ES-I3 (cell line): ENCODE measurements around the gene OLFML3.
"Not testable (repeated sequence)": the region's sequence is repeated elsewhere in the genome, so short reads cannot be mapped to it uniquely, and the experiment has no call there.

Experiments
- H3K36me3 ChIP-seq: 2 replicates; pipeline ENCODE4 v1.6.1; 2013; ENCODE audit warnings: mild to moderate bottlenecking, low read length, control low read depth, moderate library complexity; ENCODE audit not compliant: insufficient read depth
- H3K4me1 ChIP-seq: 2 replicates; pipeline ENCODE4 v1.6.1; 2013; ENCODE audit warnings: mild to moderate bottlenecking, control low read depth, low read length; ENCODE audit not compliant: insufficient read depth
- H3K9ac ChIP-seq: 2 replicates; pipeline ENCODE4 v1.6.1; 2013; ENCODE audit warnings: low read depth, mild to moderate bottlenecking, low read length, moderate library complexity
- H3K9me3 ChIP-seq: 2 replicates; pipeline ENCODE4 v1.6.1; 2013; ENCODE audit warnings: mild to moderate bottlenecking, low read length, moderate library complexity; ENCODE audit not compliant: control insufficient read depth, insufficient read depth

The OLFML3 gene

DNA sequence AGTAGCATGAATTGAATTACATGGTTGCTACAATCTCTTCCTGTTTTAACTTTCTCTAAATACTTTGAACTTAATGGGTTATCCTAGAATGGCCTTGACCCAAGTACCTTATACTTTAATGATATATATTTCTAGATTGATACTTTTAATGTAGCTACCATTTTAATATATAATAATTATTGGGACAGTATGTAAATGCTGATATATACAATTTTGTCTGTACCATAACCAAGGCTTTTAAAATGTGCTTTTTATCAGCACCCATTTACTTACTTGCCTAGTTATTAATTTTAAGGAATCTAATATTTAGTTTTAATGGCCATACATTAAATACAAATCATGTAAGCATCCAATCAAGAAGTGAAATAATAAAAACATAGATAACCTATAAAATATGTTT, 36.7 kb upstream of the OLFML3 start:
- Histone ChIP-seq H3K9ac (no peak overlapping the region), H3K4me1 (peaks cover 5% of the 10 kb centered on the region; the same call in 1 of the 2 replicates), H3K9me3 (no peaks in the 10 kb centered on the region), H3K36me3 (0 out of 2 replicates have a peak, but pooled peaks cover 6% of the 10 kb centered on the region)

DNA sequence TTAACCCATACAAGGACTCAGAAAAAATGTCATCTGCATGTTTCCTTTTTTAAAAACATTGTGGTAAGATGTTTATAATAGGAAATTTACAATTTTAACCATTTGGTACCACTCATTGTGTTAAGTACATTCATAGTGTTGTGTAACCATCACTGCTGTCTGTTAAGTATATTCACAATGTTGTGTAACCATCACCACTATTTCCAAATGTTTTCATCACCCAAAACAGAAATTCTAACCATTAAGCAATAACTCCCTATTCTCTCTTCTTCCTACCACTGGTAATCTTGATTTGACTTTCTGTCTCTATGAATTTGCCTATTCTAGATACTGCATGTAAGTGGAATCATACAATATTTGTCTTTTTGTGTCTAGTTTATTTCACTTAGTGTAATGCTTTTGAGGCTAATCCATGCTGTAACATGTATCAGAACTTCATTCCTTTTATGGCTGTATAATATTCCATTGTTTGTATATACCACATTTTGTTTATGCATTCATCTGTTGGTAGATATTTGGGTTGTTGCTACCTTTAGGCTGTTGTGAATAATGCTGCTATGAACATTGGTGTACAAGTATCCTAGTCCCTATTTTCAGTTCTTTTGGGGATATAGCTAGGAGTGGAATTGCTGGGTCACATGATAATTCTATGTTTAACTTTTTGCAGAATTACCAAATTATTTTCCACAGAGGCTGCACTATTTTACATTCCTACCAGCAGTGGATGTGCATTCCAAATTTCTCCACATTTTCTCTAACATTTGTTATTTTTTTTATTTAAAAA, 36.1 kb upstream of the OLFML3 start:
- 0 out of 2 replicates have a peak, but pooled peaks cover 6% of the 10 kb centered on the region for H3K36me3 ChIP-seq
- H3K4me1 ChIP-seq: peaks cover 5% of the 10 kb centered on the region; the same call in 1 of the 2 replicates
- no peak overlapping the region for H3K9ac ChIP-seq
- H3K9me3 ChIP-seq: no peaks in the 10 kb centered on the region

- Histone ChIP-seq H3K36me3 (0 out of 2 replicates have a peak, but pooled peaks cover 6% of the 10 kb centered on the region), H3K9me3 (no peaks in the 10 kb centered on the region), H3K9ac (no peak overlapping the region), H3K4me1 (peaks cover 5% of the 10 kb centered on the region; the same call in 1 of the 2 replicates)
Measured at GRCh38 chr1:113945329-113945728, 33.9 kb upstream of the OLFML3 start.

DNA sequence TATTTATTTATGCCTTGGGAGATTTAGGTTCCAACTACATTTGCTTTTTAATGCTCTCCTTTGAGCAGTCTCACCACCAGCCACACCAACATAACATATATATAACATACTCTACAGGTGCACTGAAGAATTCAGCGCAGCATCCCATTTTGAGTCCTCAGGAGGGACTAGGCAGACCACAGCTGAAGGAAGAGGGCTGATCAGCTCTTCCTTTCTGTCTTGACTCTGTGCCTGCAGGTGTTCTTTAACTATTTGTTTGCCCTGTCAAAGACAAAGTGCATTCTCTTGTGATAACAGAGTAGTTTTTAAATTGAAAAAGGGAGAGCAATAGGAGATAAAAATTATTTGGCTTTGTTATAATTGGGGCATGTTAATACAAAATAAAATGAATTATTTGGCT, 33.2 kb upstream of the OLFML3 start:
- peaks cover 5% of the 10 kb centered on the region; the same call in 1 of the 2 replicates for H3K4me1 ChIP-seq
- 0 out of 2 replicates have a peak, but pooled peaks cover 2% of the 10 kb centered on the region for H3K36me3 ChIP-seq
- H3K9ac ChIP-seq: no peak overlapping the region
- H3K9me3 ChIP-seq: no peaks in the 10 kb centered on the region

GRCh38 chr1:113946678-113947387, 32.4 kb upstream of the OLFML3 start:
- Histone ChIP-seq H3K9me3 (no peaks in the 10 kb centered on the region), H3K9ac (no peak overlapping the region), H3K4me1 (peaks cover 5% of the 10 kb centered on the region; the same call in 1 of the 2 replicates), H3K36me3 (no peaks in the 10 kb centered on the region)

DNA sequence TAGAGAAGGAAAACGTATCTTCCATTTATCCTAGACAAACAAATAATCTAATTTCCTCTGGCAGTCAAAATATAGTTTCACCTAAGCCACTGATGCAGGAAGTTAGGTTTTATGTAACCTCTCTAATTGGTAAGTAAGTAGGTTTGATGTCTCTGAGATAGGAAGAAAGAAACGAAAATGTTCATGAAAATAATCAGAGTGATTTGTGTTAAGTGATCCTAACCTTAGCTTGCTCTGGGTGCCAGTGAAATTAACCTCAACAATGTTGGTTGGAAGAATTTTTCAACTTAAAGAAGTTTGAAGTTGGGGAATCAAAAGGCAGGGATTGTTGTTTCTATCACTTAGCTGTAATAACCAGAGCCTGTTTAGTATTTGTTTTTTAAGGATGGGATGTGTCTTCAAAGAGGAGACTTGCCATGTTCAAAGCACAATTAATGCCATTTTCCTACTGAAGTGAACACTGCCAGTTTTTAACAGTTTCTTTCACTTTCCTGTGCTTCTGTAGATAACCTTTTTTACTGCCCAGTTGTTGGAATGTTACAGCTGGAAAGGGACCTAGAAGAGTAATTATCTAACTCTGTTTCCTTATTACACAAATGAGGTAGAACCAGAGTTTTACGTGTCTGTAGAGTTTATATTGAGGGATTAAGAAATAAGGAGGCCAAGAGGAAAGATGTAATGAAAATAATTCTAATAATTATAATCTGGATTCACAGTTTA, 31.7 kb upstream of the OLFML3 start:
- H3K36me3 ChIP-seq: no peaks in the 10 kb centered on the region
- no peak overlapping the region for H3K9ac ChIP-seq
- peaks cover 5% of the 10 kb centered on the region; the same call in 1 of the 2 replicates for H3K4me1 ChIP-seq
- H3K9me3 ChIP-seq: no peaks in the 10 kb centered on the region

DNA sequence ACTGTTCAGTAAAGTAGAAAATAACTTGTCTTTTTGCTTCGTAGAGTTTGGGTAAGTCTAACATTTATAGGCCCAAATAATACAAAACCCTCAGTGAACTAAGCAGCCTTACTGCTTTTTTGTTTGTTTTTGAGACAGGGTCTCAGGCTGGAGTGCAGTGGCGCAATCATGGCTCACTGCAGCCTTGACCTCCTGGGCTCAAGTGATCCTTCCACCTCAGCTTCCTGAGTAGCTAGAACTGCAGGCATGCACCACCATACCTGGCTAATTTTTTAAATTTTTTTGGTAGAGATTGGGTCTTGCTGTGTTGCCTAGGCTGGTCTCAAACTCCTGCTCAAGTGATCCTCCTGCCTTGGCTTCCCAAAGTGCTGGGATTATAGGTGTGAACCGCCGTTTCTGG, 31.1 kb upstream of the OLFML3 start:
- not testable (repeated sequence) for H3K9ac ChIP-seq, H3K4me1 ChIP-seq, H3K9me3 ChIP-seq, H3K36me3 ChIP-seq

- Histone ChIP-seq H3K9me3 (no peaks in the 10 kb centered on the region), H3K36me3 (no peaks in the 10 kb centered on the region), H3K4me1 (peaks cover 5% of the 10 kb centered on the region; the same call in 1 of the 2 replicates), H3K9ac (no peak overlapping the region)
Measured at GRCh38 chr1:113949007-113949406, 30.3 kb upstream of the OLFML3 start.

DNA sequence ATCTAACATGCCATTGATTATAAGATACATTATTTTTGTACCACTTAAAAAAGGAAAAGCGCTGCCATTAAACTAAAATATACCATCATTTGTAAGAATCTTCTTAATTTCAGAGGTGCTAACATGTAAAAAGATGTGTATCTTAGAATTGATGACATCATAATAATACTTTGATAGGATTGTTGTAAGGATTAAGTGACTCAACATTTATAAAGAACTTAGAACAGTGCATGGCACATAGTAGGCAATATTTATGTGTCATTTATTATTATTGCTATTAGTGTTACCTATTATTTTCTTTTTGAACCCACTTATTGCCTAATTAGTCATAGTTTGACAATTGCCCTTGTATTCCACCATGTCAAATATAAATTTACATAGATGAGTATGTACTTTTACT, 28.4 kb upstream of the OLFML3 start:
- no peaks in the 10 kb centered on the region for H3K36me3 ChIP-seq
- peaks cover 4% of the 10 kb centered on the region; the same call in 1 of the 2 replicates for H3K4me1 ChIP-seq
- H3K9ac ChIP-seq: no peak overlapping the region
- no peaks in the 10 kb centered on the region for H3K9me3 ChIP-seq

- Histone ChIP-seq H3K9me3 (no peaks in the 10 kb centered on the region), H3K36me3 (no peaks in the 10 kb centered on the region; the same call in 1 of the 2 replicates), H3K9ac (no peak overlapping the region), H3K4me1 (no peaks in the 10 kb centered on the region; the same call in 1 of the 2 replicates)
Measured at GRCh38 chr1:113951719-113952118, 27.6 kb upstream of the OLFML3 start.

DNA sequence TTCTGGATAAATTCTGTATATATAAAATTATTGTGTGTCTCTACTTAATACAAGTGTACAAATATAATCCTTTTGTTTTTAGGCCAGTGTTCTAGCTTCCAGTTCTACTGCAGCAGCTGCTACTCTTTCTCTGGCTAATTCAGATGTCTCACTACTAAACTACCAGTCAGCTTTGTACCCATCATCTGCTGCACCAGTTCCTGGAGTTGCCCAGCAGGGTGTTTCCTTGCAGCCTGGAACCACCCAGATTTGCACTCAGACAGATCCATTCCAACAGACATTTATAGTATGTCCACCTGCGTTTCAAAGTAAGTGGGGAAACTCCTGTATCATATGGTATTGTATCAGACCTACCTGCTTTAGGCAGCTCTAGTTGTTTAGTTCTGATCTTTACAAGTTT, 21.3 kb upstream of the OLFML3 start:
- H3K4me1 ChIP-seq: no peaks in the 10 kb centered on the region
- H3K9ac ChIP-seq: no peak overlapping the region
- no peaks in the 10 kb centered on the region for H3K9me3 ChIP-seq
- H3K36me3 ChIP-seq: peaks cover 5% of the 10 kb centered on the region

DNA sequence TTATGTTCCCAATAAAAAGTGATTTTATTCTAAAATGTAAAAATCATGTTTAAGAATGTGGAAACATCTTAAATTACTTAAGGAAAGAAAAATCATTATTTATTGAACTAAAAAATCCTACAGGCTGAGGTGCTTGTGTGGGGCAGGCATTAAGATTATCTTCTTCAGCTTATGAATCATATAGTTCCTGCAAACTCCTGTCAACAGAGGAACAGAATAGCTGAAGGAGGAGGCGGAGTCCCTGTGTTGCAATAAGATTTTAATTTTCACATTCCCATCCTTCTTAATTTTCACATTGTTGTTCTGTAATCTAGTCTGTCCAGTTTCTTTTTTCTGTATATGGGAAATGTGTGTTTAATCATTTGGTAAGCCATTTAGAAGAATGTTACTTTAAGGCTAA, 20.6 kb upstream of the OLFML3 start:
- Histone ChIP-seq H3K9ac (no peak overlapping the region), H3K36me3 (peaks cover 5% of the 10 kb centered on the region), H3K4me1 (no peaks in the 10 kb centered on the region), H3K9me3 (no peaks in the 10 kb centered on the region)

DNA sequence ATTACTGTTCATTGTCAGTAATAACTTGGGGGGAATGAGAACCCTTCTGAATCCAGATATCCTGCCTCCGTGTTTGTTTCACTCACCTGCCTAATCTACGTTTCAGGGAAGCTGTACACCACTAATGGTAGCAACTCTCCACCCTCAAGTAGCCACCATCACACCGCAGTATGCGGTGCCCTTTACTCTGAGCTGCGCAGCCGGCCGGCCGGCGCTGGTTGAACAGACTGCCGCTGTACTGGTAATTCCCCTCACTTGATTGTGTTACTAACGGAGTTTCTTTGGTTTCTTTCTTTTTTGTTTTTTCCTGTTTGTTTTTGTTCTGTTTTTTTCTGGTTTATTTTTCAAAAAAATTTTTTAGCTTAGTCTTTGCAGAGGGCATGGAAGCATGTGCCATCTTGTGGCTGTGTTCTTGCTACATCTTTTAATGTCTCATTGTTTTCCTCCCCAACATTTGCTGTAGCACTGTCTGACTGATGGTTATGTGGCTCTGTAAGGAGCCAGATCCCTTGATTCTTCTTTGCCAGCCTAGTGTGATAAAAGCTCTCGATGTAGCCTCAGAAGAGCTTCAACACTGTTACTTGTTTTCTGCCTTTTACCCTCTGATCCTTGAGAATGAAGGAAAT, 15.9 kb upstream of the OLFML3 start:
- no peaks in the 10 kb centered on the region; the same call in 1 of the 2 replicates for H3K4me1 ChIP-seq

More for the DNA sequence above, 15.9 kb upstream of the OLFML3 start:
- no peaks in the 10 kb centered on the region for H3K9me3 ChIP-seq
- no peak overlapping the region for H3K9ac ChIP-seq
- peaks cover 3% of the 10 kb centered on the region for H3K36me3 ChIP-seq
